Activated CD4-positive, alpha-beta T cell treated with anti-CD3 and anti-CD28 coated beads, Interleukin-2, amount 50 U/mL, for 1 hour (primary cell): ENCODE results near the gene ARID2.

Source experiments
- DNase-seq: peaks from one replicate; pipeline ENCODE4 v3.0.0-alpha.2; 2020

Gene ARID2

DNA sequence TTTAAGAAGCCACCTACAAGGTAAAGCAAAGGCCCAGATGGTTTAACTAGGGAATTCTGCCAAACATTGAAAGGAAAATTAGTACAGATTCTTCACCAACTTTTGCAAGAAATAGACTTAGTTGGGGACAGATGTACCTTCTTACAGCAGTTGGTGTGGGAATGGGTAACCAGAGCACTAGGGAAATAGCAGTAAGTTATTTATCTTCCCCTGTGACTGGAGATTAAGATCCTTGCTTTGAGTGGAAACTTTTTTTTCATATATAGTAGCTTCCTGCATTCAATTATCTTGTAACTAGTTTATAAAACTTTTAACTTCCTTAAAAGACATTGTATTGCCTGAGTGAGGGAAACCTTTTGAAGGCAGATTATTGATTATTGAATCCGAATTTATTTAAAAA is 44.2 kb downstream of the ARID2 start:
- DNase-seq, result no peak

DNA sequence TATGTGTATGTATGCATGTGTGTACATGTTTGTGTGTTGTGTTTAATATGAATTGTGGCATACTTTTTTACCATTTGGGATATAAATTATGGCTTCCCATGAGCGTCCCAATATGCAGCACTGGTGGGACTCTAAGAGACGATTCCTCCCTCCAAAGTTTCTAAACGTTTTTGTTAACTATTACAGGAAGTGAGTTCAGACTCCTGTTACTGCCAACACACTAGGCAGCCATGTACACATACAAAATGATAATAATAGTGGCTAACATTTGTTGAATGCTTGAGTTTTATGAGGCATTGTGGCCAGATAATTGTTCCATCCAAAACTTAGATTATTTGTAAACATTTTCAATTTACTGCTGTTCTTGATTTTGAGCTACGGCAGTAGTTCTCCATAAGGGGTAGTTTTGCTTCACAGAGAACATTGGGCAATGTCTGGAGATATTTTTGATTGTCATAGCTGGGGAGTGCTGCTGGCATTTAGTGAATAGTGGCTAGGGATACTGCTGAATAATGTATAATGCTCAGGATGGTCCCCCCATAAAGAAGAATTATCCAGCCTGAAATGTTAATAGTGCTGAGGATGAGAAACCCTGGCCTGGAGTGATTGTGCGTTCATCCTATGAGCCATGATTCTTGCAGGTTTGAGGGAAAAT is 45.1 kb downstream of the ARID2 start:
- DNase-seq, result no peak

DNA sequence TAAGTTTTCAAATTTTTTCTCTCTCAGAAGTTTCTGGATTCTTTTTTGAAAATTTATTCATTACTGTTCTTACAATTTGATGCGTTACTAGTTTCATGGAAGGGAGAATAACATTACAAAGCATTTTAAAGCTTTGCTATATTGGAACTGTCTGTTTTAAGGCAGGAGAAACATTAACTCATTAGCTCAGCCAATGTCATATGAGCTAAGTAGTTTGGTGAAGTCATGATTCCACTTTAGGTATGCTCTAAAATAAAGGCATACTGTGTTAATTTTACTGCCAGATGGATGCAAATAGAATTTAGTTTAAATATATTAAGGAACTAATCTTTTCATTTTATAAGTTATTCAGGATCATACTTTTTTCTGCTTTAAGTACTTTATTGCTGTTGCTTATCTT is 46.0 kb downstream of the ARID2 start:
- DNase-seq, result no peak

DNA sequence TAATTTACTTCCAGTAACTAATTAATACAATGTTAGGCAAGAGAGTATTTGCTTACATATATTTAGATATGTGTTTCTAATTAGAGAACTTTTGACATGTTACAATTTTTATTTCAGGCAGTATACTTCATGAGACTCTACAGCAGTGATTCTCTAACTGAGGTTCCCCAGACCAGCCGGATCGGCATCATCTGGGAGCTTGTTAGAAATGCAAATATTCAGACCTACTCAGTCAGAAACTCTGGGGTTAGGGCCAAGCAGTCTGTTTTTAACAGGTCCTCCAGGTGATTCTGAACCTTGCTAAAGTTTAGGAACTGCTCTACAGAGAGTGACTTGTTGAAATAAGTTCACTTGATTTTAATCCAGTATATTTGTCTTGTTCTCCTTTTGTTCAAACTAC is 46.5 kb downstream of the ARID2 start:
- DNase-seq, result no peak

DNA sequence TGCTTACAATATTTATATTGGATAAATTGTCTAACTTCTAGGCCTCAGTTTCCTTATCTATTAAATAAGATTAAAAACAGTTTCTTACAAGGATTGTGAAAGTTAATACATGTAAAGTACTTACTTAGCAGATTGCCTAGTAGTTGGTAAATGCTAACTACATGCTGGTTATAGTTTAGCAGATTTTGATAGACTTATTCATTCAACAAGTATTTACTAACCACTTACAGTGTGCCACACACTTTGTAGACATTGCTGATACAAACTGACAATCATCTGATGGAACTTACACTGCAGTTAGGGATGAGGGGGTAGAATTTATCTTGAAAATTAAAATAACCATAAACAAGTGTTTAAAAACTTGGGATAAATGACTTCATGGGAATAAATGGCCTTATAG is 50.4 kb downstream of the ARID2 start:
- DNase-seq, result no peak

DNA sequence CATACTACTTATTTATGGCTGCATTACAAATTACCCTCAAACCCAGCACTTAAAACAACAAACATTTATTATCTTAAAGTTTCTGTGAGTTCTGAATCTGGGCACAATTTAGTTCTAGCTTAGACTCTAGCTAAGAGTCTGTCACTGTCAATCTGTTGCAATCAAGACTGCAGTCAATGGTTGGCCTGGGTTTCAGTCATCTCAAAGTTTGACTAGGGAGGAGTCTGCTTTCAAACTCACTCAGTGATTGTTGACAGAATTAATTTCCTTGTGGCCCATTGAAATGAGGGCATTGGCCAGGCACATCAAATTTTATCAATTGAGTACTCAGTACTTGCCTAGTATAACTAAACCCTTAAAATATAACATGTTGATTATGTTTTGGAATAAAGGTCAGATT is 51.6 kb downstream of the ARID2 start:
- no peak for DNase-seq

DNA sequence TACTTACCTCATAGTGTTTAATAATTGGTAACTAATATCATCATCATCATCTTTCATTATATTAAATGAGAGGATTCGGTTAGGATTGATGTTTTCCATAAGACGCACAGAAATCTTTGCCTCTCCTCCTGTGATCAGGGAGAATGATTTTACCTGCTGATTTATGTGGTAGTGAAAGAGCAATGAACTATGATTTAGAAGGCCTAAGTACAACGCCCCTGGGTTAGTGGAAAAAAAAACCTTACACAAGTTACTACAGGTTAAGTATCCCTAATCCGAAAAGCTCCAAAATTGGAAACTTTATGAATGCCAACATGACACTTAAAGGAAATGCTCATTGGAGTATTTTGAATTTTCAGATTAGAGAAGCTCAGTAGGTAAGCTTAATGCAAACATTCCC is 55.8 kb downstream of the ARID2 start:
- no peak for DNase-seq

DNA sequence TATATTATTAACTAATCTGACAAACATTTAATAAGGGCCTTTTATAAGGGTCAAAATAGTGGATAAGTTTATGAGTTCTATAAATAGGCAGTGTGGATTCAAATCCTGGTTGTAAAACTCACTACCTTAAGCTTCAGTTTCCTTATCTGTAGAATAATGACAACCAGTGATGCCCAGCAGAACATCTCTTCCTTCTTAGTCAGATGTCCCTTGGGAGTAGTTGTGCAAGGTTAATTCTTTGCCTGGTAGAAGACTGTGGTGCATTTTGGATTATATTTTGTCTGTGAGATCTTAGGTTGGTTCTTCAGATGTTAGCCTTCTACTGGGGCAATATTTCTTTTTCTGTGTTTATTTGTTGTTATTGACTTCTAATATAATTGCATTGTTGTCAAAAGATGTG is 59.5 kb downstream of the ARID2 start:
- DNase-seq, result no peak

DNA sequence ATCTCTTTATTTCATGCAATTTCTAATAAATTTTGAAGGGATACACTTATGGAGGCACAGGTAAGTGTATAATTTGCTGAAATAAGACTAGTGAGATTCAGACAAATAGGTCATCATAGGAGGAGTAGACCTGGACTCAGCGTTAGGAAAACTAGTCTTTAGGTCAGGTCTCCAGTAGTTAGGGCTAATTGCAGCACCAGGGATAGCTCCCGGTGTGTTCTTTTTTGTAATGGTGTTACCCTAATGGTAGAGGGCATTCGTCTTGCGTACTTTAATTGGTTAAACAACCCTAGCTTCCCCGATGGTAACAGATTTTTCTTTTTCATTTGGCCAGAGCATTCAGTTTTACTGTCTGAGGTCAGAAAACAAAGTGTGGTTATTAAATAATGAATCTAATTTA is 64.9 kb downstream of the ARID2 start:
- no peak for DNase-seq

DNA sequence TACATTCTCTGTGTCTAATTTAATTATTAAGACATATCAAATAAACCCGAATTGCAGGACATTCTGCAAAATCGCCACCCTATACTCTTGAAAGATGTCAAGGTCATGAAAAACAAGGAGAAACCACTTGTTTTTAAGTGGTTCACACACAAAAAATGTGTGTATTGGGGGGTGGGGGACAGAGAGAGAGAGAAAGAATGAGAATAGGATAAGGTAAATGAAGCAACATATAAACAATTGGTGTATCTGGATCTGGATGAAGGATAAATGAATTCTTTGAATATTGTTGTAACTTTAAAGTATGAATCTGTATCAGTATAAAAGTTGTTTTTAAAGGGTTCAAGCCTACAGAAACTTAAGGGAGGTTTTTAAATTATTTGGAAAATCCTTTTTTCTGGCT is 72.1 kb downstream of the ARID2 start:
- no peak for DNase-seq

DNA sequence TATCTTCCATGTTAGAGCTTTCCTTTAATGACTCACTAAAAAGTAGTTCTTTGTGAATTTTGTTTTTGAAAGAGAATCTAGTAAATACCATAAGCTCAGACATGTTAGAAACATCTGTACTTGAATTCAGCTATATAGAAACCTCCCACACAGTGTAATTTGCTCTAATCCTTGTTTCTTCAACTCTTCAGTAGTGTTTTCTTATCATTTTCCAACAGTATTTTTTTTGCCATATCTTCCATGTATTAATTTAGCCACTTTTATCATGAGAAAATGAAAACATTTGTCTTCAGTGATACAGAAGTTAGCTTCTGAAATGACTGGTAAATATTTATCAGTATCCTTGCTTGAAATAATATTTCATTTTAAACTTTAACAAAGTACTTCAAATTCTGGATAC is 73.6 kb downstream of the ARID2 start:
- no peak for DNase-seq

DNA sequence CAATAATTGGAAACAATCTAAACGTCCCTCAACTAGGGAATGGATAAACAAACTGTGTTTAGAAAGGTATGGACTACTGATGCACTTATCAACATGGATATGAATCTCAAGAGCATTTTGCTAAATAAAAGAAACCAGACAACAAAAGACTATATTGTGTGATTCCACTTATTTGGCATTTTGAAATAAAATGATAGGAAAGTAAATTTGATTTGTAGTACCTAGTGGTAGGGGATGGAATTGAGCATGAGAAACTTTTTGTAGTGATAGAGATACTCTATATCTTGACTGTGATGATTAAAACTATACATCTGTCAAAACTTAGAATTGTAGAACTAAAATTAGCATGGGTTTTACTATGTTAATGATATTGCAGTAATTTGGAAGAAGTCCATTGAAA is 87.1 kb downstream of the ARID2 start:
- DNase-seq, result no peak

DNA sequence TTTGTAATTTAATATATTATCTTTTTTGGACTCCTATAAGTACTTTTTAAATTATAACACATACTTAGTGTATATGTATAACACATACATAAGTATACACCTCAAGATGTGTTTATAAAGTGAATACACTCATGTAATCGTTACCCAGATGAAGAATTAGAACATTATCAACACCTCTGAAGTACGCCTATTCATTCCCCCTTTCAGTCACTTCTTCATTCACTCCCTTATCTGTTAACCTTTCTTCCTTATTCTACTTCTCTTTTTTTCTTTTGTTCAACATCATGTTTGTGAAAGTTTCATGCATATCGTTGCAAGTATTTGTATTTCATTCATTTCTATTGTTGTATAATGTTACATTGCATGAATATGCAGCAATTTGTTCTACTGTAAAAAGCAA is 98.5 kb downstream of the ARID2 start:
- DNase-seq, result no peak

DNA sequence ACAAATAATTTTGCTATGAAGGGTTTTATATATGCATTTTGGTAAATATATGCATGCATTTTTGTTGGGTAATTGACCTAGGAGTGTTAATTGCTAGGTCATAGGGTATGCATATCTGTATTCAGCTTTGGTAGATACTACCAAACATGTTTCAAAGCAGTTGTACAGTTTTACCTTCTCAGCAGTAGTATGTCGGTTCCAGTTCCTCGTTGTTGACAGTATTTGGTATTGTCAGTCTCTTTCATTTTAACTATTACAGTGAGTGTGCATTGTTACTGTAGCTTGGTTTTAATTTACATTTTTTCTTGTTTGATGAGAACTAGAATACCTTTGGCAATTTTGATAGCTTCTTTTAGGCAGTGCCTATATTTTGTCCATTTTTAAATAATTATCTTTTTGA is 98.9 kb downstream of the ARID2 start:
- no peak for DNase-seq

DNA sequence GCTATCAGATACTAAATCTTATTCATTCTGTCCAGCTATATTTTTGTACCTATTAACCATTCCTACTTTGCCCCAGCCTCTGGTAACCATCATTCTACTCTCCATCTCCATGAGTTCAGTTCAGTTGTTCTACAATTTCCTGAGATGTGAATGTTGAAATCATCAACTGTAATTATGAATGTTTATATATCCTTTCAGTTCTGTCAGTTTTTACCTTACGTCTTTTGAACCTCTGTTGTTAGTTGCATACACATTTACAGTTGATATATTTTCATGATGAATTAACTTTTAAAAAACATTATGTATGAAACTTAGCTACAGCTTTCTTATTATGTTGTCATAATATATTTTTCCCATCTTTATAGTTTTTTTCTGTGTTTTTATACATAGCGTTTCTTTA is 102.1 kb downstream of the ARID2 start:
- no peak for DNase-seq

DNA sequence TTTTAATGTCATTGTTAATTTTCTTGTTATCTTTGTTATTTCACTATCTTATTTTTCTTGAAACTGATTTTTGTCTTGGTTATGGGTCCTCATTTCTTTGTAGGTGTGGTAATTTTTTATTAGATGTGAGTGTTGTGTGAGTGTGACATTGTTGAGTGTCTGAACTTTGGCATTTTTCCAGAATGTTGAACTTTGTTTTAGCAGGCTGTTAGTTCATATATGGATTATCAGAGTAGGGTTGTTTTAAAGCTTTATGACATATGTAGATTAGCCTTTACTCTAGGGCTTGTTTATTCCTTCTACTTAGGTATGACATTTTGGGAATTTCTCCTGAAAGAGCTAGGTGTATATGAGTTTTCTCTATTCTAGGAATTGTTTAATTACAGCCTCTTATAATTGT is 103.9 kb downstream of the ARID2 start:
- no peak for DNase-seq

DNA sequence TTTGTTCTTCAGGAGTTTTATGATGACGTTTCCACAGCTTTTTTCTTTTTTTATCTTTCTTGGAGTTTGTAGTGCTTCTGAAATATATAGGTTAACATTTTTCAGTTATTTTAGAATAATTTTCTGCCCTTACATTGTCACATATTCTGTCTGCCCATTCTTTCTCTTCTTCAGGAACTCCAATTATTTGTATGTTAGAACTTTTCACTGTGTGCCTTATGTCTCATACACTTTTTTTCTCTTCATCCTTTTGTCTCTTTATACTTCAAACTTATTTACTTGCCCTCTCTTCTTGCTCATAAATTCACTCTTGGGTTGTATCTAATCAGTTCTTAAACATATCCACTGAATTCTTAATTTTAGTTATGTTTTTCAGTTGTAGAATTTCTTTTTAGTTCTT is 105.3 kb downstream of the ARID2 start:
- no peak for DNase-seq

DNA sequence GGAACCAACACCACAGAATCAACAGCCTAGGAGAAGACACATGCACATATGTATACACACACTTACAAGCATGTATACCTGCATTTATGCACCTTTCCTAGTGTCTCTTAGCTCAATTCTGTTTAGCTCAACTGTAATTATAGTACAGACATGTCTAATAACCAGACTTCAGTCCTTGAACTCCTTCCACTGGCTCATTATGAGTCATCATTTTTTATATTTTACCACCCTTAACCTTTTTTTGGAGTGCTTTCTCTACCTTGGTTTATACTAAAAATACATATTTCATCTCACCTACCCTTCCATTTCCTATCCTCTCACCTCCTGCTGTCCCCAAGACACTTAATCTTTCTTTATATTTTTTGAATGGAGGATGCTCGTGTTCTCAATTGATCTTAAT is 110.4 kb downstream of the ARID2 start:
- DNase-seq, result no peak

DNA sequence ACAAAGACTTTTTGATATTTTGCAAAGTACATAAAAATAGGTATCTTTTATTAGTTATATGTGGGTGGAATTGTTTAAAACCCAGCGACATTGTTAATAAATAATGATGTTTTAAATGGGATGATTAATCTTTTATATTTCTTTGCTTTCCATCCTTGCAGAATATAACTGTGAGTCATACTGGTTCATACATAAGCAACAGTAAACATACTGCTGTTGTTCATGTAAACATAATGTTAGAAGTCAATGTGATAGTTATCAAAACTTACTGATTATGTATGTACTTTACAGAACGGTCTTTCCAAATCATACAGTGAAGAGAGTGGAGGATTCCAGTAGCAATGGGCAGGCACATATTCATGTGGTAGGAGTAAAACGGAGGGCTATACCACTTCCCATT is 119.8 kb downstream of the ARID2 start:
- no peak for DNase-seq

DNA sequence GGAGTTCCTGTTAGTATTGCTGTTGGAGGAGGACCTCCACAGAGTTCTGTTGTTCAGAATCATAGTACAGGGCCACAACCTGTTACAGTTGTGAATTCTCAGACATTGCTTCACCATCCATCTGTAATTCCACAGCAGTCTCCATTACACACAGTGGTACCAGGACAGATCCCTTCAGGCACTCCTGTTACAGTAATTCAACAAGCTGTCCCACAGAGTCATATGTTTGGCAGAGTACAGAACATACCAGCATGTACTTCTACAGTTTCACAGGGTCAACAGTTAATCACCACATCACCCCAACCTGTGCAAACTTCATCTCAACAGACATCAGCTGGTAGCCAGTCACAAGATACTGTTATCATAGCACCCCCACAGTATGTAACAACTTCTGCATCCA is 120.8 kb downstream of the ARID2 start:
- no peak for DNase-seq

DNA sequence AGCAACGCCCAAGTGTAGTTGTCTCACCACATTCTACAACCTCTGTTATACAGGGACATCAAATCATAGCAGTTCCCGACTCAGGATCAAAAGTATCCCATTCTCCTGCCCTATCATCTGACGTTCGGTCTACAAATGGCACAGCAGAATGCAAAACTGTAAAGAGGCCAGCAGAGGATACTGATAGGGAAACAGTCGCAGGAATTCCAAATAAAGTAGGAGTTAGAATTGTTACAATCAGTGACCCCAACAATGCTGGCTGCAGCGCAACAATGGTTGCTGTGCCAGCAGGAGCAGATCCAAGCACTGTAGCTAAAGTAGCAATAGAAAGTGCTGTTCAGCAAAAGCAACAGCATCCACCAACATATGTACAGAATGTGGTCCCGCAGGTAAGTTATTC is 123.0 kb downstream of the ARID2 start:
- DNase-seq, result no peak

DNA sequence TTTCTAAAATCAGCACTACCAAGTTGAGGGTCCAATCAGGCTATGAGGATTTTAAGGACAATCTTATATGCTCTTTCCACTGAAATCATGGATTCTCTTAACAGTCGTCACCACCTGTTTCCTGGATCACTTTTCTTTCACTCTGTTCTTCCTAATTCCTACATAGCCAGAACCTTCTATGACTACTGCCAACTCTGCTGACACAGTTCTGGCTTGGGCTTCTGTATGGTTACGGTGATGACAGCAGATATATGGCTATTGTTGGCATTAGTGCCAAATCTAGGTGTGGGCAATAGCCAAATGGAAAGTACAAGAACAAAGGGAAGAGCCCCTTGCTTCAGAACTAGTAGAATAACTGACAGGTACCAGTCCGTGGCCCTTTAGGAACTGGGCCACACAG is 124.0 kb downstream of the ARID2 start:
- no peak for DNase-seq

DNA sequence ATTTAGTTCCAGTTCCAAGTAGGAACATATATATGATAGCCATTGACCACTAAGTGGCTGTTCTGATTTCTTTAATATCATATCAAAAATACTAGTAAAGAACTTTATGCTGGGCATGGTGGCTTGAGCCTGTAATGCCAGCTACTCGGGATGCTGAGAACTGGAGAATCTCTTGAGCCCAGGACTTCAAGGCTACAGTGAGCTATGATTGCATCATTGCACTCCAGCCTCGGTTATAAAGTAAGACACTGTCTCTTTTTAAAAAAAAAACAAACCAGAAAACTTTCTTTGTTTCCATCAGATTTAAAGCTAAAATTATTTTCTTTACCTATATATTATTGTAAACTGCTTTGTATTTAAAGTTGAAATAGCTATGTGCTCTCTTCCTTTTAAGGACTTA is 133.8 kb downstream of the ARID2 start:
- DNase-seq, result no peak

DNA sequence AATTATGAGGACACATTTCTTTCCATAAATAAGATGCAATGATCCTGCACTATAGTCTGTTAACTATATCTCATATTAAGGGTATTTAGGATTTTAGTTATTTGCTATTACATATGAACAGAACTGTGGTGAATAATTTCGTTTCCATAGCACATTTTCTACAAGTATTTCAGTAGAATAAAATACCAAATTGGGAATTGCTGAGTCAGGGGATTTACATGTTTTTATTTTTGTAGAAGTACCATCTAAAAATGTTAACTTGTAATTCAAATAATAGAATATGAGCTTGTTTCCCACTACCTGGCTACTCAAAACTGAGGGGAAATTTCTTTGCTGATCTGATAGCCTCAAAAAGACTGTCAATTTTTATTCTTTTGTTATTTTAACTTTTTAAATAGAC is 136.8 kb downstream of the ARID2 start:
- DNase-seq, result no peak

DNA sequence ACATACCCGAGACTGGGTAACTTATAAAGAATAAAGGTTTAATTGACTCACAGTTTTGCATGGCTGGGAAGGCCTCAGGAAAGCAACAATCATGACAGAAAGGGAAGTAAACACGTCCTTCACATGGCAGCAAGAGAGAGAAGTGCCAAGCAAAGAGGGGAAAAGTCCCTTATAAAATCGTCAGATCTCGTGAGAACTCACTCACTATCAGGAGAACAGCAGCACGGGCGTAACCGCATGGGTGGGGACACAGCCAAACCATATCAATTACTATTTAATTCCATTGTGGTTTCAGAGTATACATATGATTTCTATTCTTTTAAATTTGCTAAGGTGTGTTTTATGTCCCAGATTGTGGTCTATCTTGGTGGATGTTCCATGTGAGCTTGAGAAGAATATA is 142.9 kb downstream of the ARID2 start:
- no peak for DNase-seq

DNA sequence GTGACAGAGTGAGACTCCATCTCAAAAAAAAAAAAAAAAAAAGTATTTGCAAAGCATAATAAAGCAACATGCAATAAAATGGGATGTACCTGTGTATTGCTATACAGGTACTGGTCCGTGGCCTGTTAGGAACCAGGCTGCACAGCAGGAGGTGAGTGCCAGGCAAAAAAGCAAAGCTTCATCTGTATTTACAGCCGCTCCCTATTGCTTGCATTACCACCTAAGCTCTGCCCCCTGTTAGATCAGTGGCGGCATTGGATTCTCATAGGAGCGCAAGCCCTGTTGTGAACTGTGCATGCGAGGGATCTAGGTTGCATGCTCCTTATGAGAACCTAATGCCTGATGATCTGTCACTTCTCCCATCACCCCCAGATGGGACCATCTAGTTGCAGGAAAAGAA is 147.6 kb downstream of the ARID2 start:
- DNase-seq, result no peak
